Daoy (cell line): ENCODE data around the gene POU3F2. TPM values are rescaled to one million over a fixed set of nuclear protein-coding genes. Genes with fewer than 3 reads are reported as not detected.

Source experiments
- DNase-seq: peaks from one replicate; pipeline ENCODE4 v3.0.0-alpha.2; 2015; ENCODE audit warnings: low read depth
- total RNA-seq: library from RNA; depleted of rRNA; stranded (reverse); fragments of >200 nt; shearing (Covaris generic); gene quantifications from 2 replicates; pipeline ENCODE4 v1.2.3, GENCODE V29; 2014

Gene POU3F2
- total RNA-seq, 1 experiment from 2014 or later = 0.63 TPM

DNA sequence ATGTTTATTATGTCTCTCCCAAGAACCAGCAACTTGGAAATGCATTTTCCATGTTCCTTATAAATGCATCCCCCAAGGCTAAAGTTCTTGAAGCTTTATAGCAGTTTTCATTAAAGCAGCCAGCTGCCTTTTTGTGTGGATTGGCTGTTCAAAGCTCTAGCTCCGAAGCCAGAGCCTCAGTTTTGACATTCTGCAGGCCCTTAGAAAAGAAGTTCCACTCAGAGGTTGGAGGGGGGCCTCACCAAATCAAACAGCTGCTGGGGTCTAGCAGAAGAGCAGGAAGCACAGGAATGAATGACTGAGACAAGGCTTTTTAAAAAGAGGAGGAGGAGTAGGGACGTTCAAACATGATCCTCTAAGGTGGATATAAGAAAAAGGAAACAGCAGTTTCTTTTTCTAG lies 4.2 kb upstream of the POU3F2 start:
- no peak for DNase-seq

DNA sequence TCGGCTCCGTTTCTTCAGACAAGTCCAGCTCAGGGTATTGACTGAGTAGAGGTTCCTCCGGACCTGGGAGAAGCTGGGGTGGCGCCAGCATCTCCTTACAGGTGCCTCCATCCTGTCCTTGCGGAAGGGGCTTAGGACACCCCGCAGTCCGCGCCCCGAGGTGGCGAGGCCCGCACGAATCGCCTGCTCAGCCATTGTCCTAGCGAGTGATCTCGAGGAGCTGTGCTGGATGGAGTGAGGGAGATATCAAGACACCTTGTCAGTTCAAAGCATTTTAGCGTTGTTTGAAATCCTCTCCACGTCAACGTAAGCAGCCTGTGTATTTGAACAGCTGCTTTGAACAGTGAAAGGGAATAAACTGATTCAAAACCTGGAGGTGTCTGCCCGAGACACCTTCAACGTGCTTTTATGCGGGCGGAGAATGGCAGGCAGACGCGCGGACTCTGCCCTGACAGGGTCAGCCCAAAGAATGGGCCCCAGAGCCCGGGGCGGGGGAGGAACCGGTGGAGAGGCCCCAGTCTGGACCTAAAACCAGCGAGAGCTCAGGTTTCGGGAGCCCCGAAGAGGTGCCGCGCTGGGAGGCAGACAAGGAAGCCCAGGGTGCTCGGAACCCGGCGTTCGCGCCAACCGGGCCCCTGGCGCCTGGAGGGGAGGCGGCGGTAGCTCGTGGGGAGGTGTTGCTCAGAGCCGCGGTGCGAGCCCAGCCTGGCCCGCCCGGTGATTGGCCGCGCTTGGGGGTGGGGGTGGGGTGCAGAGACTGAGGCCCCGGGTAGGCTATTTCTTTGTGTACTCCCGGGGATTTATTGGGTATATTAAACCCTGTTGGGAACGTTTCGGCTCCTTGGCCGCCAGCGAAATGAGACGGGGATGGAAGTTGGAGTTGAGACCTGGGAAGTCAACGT lies 3.1 kb upstream of the POU3F2 start:
- DNase-seq = no peak

DNA sequence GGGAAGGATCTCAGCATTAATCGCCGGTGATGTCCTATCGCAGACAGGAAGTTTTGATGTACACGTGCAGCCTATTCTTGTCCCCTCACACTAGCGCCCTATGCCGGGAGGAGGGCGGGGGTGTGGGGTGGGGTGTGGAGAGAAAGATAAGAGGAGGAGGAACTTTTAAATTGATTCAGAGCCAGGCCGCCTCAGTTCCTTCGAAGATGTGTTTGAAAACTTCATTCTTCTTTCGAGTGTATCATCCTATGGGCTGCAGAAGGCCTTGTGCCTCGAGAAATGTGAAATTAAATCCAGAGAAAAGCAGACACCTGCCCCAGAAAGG lies 2.5 kb upstream of the POU3F2 start:
- no peak for DNase-seq

DNA sequence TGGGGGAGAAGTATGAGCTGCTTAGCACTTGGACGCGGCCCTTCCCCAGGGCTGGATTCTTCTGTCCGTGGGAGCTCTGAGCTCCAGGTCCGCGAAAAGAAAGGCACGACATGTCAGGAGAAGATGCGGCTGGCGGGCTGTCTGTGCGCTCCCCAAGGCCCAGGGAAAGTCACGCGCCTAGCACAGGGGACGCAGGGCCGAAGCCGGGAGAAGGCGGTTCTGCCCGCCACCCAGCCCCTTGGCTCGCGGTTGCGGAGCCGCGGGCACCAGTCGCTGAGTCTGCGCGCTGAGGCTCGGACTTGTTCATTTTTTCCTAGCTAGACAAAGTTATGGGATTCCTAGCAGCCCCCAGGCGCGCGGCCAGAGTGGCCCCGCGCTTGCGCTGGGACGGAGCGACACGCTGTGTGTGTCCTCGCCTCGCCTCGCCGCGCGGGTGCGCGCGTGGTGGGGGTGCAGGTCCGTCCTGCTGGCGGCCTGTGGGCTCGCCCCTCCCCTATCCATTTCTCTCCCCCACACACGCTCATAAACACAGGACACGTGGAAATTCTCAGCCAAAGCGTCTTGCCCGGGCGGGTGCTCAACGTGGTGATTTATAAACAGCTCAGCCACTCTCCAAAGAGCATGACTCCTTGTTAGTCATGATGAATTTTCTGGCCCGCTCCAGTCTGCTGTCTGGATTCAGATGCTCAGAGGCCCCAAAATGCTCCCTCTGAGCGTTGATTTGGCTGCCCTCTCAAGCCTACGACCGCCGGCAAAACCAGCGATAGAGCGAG lies 1.9 kb upstream of the POU3F2 start:
- DNase-seq = peak; percentile 76

DNA sequence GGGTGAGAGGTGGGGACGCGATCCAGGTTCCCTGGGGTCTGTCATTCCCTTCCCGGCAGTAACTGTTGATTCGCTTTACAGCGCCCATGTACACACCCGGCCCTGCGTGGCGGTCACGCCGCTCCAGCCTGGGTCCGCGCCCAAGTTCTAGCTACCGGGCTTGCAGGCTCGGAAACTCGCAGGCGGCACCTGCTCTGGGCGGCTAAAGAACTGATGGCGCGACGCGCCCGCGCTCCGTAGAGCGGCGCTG lies 1.4 kb upstream of the POU3F2 start:
- DNase-seq = peak; percentile 70

DNA sequence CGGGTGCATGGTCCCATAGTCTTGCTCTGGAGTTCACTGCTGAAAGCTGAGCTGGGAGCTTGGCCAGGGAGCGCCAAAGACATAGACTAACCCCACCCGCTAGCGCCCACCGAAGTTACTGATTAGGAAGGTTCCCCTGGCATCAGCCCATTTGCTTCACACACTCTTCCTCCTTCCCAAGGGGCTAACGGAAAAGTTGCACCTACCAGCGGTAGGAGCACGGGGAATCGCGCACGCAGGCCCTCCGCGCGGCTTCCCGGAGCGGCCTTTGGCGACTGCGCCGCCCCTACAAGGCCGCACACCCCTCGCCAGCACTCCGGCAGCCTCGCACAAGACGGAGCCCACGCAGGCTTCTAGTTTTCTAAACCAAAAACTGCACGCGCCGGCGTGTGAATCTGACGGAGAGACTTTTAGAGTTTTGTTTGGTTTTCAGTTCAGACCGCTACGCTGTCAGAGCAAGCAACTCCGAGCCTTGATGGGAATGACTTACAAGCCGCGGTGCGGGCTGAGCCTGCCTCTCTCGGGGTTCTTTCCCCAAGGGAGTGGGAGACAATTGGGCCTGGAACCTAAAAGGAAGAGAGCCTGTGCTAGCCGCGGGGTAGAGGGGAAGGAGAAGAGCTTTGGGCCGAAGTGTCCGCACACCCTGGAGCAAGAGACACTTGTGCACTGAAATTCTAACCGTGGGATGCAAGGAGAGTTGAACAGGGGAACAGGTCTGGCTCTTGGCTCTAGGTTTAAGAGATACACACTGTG lies 891 bp upstream of the POU3F2 start:
- peak; percentile 56 for DNase-seq

DNA sequence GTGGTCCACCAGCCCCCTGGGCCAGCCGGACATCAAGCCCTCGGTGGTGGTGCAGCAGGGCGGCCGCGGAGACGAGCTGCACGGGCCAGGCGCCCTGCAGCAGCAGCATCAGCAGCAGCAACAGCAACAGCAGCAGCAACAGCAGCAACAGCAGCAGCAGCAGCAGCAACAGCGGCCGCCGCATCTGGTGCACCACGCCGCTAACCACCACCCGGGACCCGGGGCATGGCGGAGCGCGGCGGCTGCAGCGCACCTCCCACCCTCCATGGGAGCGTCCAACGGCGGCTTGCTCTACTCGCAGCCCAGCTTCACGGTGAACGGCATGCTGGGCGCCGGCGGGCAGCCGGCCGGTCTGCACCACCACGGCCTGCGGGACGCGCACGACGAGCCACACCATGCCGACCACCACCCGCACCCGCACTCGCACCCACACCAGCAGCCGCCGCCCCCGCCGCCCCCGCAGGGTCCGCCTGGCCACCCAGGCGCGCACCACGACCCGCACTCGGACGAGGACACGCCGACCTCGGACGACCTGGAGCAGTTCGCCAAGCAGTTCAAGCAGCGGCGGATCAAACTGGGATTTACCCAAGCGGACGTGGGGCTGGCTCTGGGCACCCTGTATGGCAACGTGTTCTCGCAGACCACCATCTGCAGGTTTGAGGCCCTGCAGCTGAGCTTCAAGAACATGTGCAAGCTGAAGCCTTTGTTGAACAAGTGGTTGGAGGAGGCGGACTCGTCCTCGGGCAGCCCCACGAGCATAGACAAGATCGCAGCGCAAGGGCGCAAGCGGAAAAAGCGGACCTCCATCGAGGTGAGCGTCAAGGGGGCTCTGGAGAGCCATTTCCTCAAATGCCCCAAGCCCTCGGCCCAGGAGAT lies 1.0 kb downstream of the POU3F2 start:
- peak; percentile 54 for DNase-seq

DNA sequence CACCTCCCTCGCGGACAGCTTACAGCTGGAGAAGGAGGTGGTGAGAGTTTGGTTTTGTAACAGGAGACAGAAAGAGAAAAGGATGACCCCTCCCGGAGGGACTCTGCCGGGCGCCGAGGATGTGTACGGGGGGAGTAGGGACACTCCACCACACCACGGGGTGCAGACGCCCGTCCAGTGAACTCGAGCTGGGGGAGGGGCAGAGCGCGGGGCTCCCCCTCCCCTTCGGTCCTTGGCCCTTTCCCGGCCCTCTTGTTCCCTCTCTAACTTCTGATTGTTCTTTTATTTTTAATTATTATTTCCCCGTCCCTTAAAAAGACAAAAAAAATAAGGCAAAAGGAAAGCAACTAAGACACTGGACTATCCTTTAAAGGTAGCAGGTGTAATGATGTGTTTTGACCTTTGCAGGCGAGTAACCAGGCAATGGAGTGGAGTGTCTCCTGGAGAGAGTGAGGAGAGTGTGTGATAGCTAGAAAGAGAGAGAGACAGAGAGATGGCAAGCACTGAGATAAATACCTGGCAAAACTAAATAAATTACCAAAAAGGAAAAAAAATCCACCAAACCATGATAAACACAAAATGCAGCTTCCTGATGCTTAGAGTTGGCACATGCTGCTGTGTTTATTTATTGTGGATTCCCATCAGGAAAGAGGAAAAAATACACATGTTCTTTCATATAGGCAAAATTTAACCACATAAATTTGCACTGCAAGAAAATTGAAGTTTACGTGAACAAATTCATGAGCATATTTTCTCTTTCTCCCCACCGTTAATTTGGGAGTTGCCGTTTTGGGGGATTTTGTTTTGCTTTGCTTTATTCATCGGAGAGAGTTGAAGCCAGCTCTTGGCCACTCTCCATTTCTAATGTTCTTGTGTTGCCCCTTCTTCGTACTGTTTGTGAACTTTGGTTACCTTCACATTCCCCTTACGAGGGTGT lies 1.9 kb downstream of the POU3F2 start:
- no peak for DNase-seq

DNA sequence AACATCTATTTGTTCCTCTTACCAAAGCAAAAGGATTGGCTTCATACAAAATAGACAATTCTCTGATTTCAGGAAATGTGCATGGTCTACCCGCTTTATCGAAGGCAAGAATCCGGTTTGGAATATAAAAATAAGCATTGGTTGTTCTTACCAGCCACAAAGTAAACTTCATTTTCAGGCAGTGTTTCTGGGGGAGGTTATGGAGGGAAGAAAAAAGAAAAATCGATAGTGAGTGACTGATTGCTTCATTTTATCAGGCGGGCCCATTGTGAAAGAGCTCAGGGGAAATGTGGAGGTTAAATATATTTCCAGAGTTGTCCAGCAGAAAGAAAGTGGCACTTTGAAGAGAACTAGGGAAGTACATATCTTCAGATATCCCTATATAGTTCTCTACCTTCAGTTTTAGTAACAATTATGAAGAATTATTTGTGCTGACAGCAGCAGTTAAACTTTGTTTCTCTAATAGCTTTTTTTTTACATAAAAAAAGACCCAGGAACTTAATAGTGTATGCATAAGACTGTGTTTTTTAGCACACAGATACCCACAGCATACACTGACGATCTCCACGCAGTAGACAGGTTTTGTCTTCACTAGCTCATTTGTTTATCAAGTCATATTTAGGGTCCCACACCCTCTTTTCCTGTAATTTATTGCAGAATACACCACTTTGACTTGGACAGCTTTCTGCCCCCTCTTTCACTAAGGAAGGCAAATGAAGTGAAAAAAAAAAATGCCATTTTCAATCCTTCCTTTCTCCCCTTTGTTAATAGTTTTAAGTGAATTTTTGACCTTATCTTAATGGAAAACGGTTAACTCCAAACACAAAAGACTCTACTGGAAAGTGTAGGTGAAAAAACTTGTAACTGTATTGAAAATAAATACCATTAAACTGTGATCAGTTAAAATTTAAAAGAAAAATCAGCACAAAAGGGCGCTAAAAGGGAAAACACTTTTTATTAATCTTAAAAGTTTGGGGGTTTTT lies 2.9 kb downstream of the POU3F2 start:
- DNase-seq = no peak

DNA sequence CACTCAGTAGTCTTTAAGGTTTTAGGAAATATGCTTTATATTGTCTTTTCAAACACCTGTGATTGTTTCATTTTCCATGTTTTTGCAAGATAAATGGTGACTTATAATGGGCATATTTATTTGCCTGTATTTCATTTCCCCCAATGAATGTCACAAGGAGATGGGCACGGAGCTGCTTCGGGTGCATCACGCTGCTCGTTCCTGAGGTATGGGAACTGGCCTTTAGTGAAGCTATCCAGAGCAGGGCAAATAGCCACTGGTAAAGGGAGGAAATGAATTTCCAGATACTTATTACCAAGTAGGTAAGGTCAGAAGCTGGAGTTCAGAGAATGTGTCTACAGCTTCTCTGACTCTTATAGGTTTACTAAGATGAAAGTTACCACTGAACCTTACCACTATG lies 3.7 kb downstream of the POU3F2 start:
- no peak for DNase-seq

DNA sequence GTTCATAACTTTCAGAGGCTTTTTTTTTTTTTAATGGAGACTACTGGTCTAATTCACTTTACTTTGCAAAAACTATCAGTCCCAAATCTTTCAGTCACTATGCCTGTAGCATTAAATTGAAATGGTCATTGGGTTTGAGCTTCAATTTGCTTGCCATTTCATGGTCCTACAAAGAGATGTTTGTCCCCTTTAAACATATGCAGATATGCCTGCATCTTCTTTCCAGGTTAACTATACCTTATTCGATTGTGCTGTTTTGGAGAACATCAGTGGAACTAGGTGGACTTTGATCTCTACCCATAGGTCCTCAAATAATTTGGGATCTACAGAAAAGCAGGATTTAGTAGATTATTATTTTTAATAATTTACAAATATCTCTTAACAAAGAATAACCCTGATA lies 4.6 kb downstream of the POU3F2 start:
- DNase-seq = no peak

DNA sequence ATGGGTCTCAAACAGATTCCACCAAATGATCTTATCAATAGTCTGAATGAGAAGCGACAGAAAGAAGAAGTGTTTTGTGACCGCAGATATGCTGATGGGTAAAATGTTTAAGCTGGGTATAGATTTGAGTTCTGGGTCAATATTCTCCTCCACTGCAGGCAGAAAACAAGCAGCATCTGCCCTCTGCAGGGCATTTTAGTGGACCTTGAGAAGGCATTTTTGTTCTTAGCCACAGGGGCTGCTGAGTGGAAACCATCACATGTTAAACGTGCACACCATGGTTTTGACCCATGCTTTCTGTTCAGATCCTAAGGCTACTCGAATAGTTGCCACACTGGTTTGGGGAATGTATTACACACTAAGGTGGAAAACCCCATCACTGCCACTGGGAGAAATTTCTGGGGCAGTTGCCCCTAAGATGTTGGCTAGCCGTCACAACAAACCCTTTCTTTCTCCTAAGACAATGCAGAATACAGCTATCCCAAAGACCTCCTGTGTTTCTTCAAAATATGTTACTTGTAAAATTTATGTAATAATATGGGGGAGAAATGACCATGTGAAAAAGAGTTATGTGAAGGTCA lies 5.5 kb downstream of the POU3F2 start:
- peak; percentile 43 for DNase-seq

DNA sequence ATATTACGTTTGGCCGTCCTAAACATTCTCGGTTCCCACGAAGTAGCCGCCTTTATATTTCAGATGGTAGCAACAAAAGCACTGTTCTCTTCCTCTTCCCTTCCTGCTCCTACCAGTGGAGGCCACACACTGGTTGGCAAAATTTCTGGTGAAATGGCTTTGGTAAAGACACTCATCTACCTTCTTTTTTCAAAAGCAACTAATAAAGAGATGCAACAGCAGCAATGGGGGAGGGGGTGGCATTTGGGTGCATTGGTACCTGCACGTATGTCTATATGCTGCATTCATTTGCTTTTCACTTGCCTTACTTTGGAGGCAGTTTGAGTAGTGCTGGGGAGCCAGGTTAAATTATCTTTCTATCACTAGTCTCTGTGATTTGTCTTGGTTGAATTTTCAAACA lies 6.0 kb downstream of the POU3F2 start:
- DNase-seq = no peak

DNA sequence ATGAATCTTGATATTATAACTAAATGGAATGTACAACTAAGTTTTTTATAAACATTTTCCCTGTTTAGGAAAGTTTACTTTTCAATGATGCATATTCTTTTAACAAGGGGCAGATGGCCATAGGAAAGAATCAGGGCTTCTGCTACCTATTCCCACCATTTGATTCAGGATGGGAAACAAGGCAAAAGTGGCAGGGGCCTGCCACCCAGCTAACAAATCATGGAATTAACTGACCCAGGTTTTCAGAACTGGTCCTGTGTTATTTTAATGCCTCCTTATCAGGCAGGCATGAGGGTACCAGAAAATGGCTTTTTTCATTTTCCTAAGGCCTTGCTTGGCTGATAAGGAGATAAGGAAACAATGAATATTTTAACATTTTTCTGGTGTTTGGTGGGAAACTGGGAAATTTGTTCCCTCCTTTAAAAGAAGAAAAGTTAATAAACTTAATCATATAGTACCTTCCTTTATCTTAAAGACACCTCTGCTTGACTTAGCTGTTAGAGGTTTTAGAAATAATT lies 6.7 kb downstream of the POU3F2 start:
- DNase-seq = no peak

DNA sequence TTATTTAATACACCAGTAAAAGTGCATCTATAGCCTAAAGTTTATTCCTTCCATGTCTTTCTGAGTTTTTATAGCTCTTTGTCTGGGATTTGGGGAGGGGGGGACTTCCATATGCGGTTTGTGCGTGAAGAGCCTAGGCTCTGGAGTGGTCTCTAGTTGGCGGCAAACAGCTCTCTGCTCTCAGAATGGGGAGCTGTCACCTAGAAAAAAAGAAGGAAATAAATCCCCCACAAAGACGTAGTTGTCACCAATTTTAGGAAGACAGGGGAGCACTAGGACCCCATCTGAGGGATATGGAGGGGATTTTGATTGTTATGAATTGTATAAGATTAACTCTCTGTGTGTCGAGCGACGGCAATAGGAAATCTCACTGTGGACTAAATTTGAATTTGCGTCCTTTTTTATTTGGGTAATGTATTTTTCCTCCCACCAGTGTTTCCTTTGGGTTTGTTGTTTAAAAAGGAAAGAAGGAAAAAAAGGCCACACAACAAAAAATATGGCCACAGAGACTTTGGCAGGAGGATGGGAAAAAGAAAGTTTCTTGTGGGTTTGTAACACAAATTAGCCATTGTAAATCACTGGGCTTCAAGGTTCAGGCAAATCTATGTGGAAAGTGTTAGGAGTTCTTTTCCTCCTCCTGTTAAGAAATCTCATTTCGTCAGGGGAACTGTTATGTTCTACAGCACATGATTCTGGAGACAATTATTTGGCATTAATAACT lies 7.4 kb downstream of the POU3F2 start:
- no peak for DNase-seq

DNA sequence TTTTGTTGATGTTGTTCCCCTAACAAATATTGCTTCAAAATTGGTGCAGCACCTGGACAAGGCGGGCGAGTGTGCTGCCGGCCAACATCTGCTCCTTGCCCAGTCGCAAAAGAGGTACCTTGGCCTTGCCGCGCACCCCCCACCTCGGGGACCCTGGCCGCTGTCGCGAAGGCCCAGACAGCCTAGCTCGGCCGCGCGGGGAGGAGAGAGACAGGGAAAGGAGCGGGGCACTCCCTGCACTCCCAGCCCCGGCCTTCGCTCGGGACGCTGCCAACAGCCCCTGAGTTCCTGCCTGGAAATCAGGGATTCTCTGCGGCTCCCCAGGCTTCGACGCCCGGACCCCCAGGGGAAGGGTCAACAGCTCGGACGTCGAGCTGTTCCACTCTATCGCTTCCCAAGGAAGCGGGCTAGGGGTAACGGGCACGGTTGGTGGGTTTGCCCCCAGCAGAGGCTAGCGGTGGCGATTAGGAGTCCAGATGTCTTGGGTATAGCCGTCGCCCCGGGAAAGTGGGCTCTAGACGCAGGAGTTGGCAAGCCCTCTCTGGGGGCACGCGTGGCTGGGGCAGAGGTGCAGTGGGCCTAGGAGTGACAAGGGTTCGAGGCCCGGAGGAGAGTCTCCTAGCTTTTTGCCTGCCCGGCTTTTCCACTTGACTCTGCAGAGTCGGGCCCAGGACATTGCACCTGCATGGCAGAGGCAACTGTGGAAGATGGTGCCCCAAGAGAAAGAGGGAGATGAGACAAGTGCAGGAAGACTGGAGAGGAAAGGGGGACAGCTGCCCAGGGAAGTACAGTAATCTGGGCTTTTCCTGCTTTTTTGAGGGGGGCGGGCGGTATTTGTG lies 8.2 kb downstream of the POU3F2 start:
- DNase-seq = no peak
